GM19395 (cell line): Measurements from ENCODE around the gene FBXO10.

ENCODE experiments used
- ATAC-seq: cut with Tn5 transposase; IDR thresholded peaks from one replicate; pipeline ENCODE4 v1.9.1; 2021; ENCODE audit warnings: mild to moderate bottlenecking, moderate library complexity; ENCODE audit not compliant: unreplicated experiment

FBXO10 gene

DNA sequence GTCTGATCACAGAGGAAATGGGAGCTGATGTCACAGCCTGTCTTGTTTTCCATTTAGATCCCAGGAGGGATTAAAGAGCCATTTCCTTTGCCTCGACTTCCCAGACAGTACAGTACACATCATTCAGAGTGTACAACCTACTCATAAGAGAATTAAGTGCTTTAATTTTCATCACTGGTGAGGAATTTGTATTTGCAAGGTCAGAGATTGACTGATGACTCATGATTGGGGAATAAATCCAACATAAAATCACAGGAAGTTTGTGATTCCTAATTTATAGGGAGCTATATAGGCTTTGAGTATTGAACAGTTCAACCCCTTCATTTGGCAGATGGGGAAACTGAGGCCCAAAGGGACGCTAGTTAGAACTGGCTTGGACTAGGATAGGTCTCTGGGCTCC lies 20.3 kb upstream of the FBXO10 start:
- no peak for ATAC-seq

DNA sequence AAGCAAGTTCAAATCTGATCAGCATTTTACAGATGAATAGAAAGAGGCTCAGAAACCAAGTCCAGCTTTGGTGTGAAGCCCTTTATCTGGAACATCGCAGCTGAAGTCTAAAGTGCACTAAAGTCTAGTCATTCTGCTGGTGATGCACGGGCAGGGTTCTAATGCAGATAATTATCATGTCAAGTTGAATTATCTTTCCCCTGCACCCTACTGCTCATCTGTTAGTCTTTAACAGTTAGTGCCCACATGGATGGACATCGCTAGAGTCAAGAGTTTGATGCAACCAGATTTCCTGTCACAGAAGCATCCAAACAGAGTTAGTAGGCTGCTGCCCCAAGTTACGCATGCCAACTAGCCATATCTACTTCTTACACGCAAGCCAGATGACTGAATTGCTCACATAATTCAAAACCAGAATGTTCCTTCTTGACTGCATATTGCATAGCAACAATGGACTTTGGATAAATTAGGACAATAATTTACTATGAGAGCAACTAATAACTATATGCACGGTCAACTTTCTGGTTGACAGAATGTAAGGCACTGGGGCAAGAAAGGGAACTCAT lies 17.8 kb upstream of the FBXO10 start:
- ATAC-seq: no peak

- peak; percentile 88 for ATAC-seq
Measured at GRCh38 chr9:37592108-37592951, 16.1 kb upstream of the FBXO10 start, which contains the start of gene TOMM5. TSS of gene TOMM5 (minus strand) at chr9:37592597. CDS start at chr9:37592532, 65 bp downstream.

DNA sequence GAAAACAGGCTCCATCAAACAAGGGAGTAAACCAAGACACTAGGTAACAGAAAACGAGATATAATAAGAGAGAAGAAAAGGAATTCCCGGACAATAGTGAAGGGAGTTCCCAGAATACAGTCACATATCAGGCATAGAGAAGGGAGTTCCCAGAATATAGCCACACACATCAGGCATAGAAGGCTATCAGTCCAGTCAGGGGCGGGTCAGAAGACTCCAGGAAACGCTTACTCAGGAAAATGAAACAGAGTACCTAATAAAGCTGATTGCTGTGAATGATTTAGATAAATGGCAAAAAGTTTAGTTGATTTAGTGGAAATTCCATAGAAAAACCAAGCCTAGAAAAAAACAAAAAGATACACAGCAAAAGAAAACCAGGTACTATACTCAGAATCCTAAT lies 11.3 kb upstream of the FBXO10 start:
- no peak for ATAC-seq

GRCh38 chr9:37583522-37584121 lies 7.4 kb upstream of the FBXO10 start:
- ATAC-seq: no peak

DNA sequence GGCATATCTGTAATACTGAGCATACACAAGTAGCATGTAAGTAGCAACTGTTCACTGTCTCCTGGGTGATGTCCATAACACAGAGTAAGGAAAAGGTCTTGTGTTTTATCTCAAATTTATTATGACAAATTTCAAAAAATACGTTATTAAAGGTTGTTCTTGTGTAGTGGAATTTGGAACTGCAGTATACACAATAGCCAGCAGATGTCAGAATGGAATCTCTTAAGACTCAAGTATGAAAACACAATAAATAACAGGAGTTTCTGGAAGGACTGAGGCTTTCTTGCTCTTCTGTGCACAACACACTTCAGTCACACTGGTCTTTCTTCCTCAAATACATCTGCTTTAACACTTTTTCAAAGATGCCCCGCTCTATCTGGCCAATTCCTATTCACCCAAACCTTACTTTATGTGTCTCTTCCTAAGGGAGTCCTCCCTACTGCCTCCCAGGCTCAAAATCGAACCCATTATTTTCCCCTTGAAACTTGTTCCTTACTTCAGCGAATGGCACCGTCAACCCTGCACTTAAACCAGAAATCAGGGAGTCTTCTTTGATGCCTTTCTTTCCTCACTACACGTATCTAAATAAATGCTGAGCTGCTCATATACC lies 6.5 kb upstream of the FBXO10 start:
- ATAC-seq: no peak

GRCh38 chr9:37575511-37575914 lies 667 bp downstream of the FBXO10 start:
- ATAC-seq: peak; percentile 55

- ATAC-seq: no peak
Measured at GRCh38 chr9:37575001-37575400, 1.2 kb downstream of the FBXO10 start.

- no peak for ATAC-seq
Measured at GRCh38 chr9:37574241-37574721, 1.9 kb downstream of the FBXO10 start.

DNA sequence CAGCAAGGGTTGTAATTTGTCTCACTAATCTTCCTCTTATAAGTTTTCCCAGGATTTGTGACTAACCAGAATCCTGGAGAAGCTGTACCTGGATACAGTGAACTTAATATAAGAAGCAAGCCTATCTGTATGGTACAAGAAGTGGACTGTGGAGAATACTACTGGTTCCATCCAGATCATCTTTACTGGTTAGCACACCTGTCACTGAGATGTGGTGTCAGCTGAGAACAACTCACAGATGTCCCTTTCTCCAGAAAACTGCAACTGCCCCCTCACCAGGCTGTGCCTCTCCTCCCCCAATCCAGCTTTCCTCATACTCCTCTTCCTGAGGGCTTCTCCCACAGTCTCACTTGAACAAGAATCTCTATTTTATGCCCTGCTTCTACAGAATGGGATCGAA lies 4.9 kb downstream of the FBXO10 start:
- no peak for ATAC-seq

DNA sequence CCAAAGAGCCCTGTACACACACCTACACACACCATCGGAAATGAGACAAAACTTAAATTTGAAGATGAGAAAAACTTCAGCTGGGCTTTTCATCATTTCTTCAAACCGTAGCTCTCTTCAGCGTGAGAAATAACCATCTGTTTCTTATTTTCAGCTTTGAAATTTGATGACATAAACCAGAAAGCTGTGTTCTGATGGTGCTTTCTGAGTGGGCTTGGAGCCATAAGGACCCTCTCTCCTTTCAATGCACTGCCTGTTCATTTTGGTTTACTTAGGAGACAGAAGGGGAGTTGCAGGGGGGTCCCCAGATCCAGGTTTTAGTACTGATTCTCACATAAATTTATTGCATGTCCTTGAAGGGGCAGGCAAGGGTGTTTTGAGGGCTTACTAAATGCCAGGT lies 9.5 kb downstream of the FBXO10 start:
- ATAC-seq: no peak

DNA sequence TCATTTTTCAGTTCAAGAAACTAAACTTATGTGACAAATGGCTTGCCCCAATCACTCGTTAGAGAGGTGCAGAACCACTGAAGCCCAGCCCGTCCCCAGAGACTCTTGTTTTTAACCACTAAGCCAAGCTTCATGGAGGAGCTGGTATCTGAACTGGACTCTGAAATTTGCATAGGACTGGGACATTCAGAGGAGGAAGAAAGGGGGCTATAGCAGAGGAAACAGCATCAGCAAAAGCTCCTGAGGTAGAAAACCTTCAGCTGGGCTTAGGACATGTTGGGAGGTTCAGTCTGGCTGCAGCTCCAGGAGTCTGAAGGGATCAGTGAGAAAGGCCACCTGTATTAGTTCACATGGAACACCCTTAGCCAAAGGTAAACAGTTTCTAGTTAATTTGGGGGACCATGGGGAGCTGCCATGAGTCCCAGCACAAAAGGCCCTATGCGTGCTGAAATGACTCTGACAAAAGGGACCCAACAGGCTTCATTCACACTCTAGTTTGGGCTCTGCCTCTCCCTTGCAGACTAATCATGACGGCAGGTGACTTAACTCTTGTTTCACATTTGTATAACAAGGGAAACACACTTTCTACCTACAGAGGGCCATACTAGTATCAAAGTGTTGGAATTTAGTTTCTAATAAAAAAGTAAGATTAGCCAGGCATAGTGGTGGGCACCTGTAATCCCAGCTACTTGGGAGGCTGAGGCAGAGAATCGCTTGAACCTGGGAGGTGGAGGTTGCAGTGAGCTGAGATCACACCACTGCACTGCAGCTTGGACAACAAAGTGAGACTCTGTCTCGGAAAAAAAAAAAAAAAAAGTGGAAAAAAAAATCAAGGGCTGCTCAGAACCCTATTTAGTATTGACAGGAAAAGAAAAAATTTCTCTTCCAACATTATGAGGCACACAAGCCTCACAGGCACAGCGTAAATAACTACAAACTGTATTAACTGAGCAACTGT lies 10.2 kb downstream of the FBXO10 start:
- ATAC-seq: no peak

GRCh38 chr9:37564916-37565315 lies 11.3 kb downstream of the FBXO10 start:
- no peak for ATAC-seq

DNA sequence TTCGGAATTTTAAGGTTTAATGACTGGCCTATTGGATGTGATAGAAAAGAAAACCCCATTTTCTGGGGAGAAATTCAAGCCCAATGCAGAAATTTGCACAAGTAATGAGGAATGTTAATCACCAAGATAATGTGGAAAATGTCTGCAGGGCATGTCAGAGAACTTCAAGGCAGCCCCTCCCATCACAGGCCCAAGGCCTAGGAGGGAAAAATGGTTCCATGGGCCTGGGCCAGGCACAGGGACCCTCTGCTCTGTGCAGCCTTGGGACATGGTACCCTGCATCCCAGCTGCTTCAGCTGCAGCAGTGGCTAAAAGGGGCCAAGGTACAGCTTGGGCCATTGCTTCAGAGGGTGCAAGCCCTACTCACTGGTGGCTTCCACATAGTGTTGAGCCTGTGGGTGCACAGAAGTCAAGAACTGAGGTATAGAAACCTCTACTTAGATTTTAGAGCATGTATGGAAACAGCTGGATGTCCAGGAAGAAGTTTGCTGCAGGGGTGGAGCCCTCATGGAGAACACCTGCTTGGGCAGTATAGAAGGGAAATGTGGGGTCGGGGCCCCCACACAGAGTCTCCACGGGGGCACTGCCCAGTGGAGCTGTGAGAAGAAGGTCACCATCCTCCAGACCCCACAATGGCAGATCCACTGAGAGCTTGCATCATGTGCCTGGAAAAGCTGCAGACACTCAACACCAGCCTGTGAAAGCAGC lies 12.2 kb downstream of the FBXO10 start:
- no peak for ATAC-seq

DNA sequence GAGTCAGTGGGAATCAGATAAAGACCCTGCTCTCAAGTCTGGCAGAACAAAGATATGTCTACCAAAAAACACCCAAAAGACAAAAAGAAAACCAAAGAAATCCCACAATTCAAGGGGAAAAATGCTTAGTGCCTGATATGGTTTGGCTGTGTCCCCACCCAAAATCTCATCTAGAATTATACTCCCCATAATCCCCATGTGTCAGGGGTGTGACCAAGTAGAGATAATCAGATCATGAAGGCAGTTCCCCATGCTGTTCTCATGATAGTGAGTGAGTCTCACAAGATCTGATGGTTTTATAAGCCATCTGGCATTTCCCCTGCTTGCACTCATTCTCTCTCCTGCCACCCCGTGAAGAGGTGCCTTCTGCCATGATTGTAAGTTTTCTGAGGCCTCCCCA lies 13.4 kb downstream of the FBXO10 start:
- ATAC-seq: no peak

DNA sequence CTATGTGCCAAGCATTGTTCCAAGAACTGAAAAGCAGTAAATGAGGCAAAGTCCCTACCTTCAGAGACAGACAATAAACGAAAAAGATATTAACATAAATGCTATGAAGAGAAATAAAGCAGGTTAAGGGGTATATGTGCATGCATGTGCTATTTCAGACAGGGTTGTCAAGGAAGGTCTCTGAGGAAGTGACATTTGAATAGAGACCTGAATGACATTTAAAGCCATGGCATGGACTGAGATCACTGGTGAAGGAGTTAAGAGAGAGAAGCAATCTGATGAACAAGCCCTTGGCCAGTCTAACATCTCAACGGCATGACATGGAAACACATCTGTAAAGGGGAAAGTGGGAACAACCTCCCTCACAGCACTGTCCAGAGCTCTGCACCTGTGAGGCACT lies 14.5 kb downstream of the FBXO10 start:
- no peak for ATAC-seq

DNA sequence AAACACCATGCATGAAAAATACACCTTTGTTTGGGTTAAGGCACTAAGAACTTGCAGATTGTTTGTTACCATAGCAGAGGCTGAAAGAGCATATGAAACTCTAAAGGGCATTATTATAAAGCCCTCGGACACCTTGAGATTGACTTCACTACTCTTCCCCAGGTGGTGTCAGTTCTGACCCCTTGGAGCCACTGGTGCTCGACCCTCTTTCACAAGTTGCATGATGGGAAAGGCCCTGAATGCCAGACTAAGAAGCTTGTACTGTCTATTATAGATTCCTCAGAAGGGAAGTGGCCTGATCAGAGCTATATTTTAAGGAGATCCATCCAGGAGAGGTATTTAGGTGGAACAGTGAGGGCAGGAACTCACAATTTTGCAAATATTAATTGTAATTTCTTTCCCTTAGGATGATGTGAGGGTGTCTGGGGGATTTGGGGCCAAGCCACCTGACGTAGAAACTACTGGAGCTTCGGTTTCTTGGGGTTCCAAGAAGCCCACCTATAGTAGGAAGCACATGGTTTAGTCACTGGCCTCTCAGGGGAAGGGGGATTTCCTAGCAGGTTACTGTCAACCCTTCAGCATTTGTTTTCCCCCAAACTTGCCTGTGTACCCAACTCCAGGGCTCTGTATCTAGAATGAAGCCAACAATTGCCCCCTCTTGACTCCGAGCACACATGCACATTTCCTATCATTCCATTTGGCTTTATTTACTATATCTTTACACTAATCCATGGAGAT lies 16.2 kb downstream of the FBXO10 start:
- ATAC-seq: no peak

- no peak for ATAC-seq
Measured at GRCh38 chr9:37559125-37559524, 17.1 kb downstream of the FBXO10 start.

DNA sequence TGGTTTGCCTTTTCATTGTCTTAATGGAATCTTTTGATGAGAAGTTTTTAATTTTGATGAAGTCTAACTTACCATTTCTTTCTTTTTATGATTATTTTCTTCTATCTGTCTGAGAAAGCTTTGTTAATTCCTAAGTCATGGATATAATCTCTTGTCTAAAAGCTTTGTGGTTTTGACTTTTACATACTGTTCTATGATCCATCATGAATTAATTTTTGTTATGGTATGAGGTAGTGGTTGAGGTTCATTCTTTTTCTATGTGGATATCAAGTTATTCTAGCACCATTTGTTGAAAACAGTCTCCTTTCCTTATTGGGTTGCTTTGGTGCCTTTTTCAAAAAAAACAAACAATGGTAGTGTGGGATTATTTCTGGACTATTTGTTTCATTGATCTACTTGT lies 20.4 kb downstream of the FBXO10 start:
- no peak for ATAC-seq
